Activated T-cell treated with anti-CD3 and anti-CD28 coated beads, Interleukin-2, amount 50 U/mL, for 48 hours (primary cell): Measurements from ENCODE around the gene ERAS.
"Not testable (repeated sequence)": the region's sequence is repeated elsewhere in the genome, so short reads cannot be mapped to it uniquely, and the experiment has no call there.

Source experiments
- DNase-seq, 2 experiments: peaks; one replicate each; pipeline ENCODE4 v3.0.0-alpha.2; 2020

ERAS gene

GRCh38 chrX:48834383-48834709, 8.0 kb downstream of the ERAS start:
- no peak for DNase-seq

GRCh38 chrX:48835524-48836329, 9.4 kb downstream of the ERAS start, which contains the start of gene PCSK1N:
Gene PCSK1N, minus strand, starts transcription at chrX:48835610. Its CDS starts 78 bp downstream, at chrX:48835532.
- peak in 1 of 2 experiments; percentile 33 for DNase-seq

- DNase-seq, result no peak
Observed at GRCh38 chrX:48839686-48840085, 13.4 kb downstream of the ERAS start.

GRCh38 chrX:48848847-48849246, 22.5 kb downstream of the ERAS start:
- DNase-seq, result no peak

- DNase-seq, result no peak
Observed at GRCh38 chrX:48852857-48853256, 26.5 kb downstream of the ERAS start.

- not testable (repeated sequence) for DNase-seq
Observed at GRCh38 chrX:48853494-48853893, 27.2 kb downstream of the ERAS start.

- DNase-seq, result not testable (repeated sequence)
Observed at GRCh38 chrX:48854121-48854804, 27.9 kb downstream of the ERAS start.

GRCh38 chrX:48854898-48855297, 28.6 kb downstream of the ERAS start:
- DNase-seq, result no peak

- DNase-seq, result no peak
Observed at GRCh38 chrX:48864210-48864609, 37.9 kb downstream of the ERAS start.

- DNase-seq, result not testable (repeated sequence)
Observed at GRCh38 chrX:48872017-48872416, 45.7 kb downstream of the ERAS start.

- not testable (repeated sequence) for DNase-seq
Observed at GRCh38 chrX:48876944-48877343, 50.6 kb downstream of the ERAS start.
